Measurements from ENCODE around the gene GDA. TPM values are rescaled to one million over a fixed set of nuclear protein-coding genes. Genes with fewer than 3 reads are reported as not detected.

GDA gene
- total RNA-seq, 1 experiment from 2014 or later = 3.6 TPM

DNA sequence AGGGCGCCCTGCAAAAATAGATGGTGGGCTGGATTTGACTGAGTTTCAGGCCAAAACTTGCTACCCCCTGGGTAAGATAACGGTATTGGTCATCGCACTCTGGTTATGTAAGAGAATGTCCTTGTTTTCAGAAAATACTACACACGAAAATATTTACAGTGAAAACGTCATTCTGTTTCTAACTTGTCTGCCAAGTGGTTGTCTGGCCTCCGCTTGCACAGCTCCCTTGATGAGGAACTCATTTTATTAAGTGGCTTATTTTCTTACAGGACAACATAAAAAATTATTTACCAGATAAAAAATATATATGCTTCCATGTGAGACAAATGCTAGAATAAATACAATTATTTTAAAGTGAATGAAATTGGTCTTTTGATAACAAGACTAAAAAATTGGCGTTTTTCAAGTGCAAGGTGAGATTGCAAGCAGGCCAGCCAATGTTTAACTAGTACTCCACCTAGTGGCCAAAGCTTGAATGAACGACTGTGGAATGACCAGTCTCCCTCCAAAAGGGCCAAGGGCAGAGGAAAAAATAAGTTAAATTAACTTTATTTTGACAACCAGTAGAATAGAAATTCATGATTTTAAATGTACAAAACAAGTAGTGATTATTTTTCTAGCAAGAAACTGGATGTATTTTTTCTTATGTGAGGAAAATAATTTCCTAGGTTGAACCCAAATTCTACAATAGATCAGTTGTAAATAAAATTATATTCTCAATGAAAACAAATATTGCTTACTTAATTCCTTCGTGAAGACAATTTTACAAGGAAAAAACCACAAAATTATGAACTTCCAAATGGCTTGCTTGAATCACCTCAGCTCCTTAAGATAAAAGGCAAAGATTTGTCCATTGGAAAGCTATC, 122.6 kb downstream of the GDA start:
- no CpG with 5 or more reads among the region's 9 CpGs for WGBS (ENCODE audit: extremely low coverage, insufficient read length, low lambda C conversion rate)

More for the DNA sequence above, 122.6 kb downstream of the GDA start:
- Histone ChIP-seq H3K27me3 (ENCODE audit: insufficient read depth, low read length) (no peaks in the 10 kb centered on the region), H4K20me1 (ENCODE audit: control insufficient read depth, insufficient read depth, insufficient read length) (no peaks in the 10 kb centered on the region), H3K9me3 (ENCODE audit: control insufficient read depth, low read depth, low read length) (no peaks in the 10 kb centered on the region), H4K91ac (ENCODE audit: insufficient read length, low read depth, low read length) (no peak overlapping the region), H3K14ac (ENCODE audit: insufficient read depth, low read length) (no peak overlapping the region), H4K8ac (replicated peaks; ENCODE audit: insufficient read length, low read depth, low read length) (no peak overlapping the region), H3K4me1 (ENCODE audit: insufficient read depth, low read length) (no peaks in the 10 kb centered on the region), H2BK120ac (ENCODE audit: low read depth, low read length, poor library complexity, severe bottlenecking) (no peak overlapping the region), H2BK5ac (ENCODE audit: insufficient read length, low read length) (no peak overlapping the region), H3T11ph (ENCODE audit: low read length) (no peak overlapping the region), H3K23ac (ENCODE audit: insufficient read length, low read depth, low read length) (no peak overlapping the region), H3K4ac (ENCODE audit: low read depth, low read length) (no peak overlapping the region), H2BK12ac (ENCODE audit: insufficient read length, low read depth, low read length) (no peak overlapping the region), H4K5ac (ENCODE audit: insufficient read length, low read depth, low read length) (no peak overlapping the region), H3K23me2 (ENCODE audit: insufficient read length, low read depth, low read length, poor library complexity, severe bottlenecking) (no peaks in the 10 kb centered on the region), H3K4me2 (ENCODE audit: insufficient read depth, insufficient read length, low read length) (no peak overlapping the region), H2BK15ac (ENCODE audit: low read depth, low read length) (no peak overlapping the region), H3K56ac (ENCODE audit: insufficient read length, low read depth, low read length) (no peak overlapping the region), H2AK5ac (ENCODE audit: insufficient read length, low read length) (no peak overlapping the region), H2BK20ac (ENCODE audit: low read depth, low read length, poor library complexity, severe bottlenecking) (no peak overlapping the region), H3K79me2 (ENCODE audit: insufficient read depth, low read length) (no peaks in the 10 kb centered on the region), H3K18ac (ENCODE audit: insufficient read length, low read depth, low read length) (no peak overlapping the region), H3K27ac (ENCODE audit: insufficient read length, low read depth, low read length) (no peak overlapping the region), H2AFZ (ENCODE audit: low read length) (no peak overlapping the region), H3K9ac (ENCODE audit: extremely low read depth, insufficient read length, low read length) (no peak overlapping the region), H3K79me1 (ENCODE audit: insufficient read depth, low read depth, low read length, poor library complexity, severe bottlenecking) (no peaks in the 10 kb centered on the region)
- H3K4me3 Mint-ChIP-seq = no peak overlapping the region
- no peaks in the 10 kb centered on the region; a peak in 2 of 5 replicates for H3K9me3 Mint-ChIP-seq
- H3K27ac Mint-ChIP-seq = no peak overlapping the region
- H3K27me3 Mint-ChIP-seq (ENCODE audit: low read depth) = no peaks in the 10 kb centered on the region
- no peaks in the 10 kb centered on the region for H3K4me1 Mint-ChIP-seq
- no peaks in the 10 kb centered on the region for H3K36me3 Mint-ChIP-seq (ENCODE audit: insufficient read depth in 1 of 3, low read depth in 3 of 3)
- peak; percentile 49 for DNase-seq
- TF ChIP-seq, protein P1, sequence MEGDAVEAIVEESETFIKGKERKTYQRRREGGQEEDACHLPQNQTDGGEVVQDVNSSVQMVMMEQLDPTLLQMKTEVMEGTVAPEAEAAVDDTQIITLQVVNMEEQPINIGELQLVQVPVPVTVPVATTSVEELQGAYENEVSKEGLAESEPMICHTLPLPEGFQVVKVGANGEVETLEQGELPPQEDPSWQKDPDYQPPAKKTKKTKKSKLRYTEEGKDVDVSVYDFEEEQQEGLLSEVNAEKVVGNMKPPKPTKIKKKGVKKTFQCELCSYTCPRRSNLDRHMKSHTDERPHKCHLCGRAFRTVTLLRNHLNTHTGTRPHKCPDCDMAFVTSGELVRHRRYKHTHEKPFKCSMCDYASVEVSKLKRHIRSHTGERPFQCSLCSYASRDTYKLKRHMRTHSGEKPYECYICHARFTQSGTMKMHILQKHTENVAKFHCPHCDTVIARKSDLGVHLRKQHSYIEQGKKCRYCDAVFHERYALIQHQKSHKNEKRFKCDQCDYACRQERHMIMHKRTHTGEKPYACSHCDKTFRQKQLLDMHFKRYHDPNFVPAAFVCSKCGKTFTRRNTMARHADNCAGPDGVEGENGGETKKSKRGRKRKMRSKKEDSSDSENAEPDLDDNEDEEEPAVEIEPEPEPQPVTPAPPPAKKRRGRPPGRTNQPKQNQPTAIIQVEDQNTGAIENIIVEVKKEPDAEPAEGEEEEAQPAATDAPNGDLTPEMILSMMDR (conservative IDR thresholded peaks at IDR 0.05) = peak; percentile 93

Data from H9 (cell line).